GM20431 (cell line): ENCODE data around the gene CD209.
"Not testable (repeated sequence)": the region's sequence is repeated elsewhere in the genome, so short reads cannot be mapped to it uniquely, and the experiment has no call there.

Source experiments
- in situ Hi-C: fragments of 300-500 bp; cut with MseI, MboI; formaldehyde crosslinking; loops from one replicate; pipeline ENCODE4 v1.15.0; 2020; ENCODE audit warnings: low sequenced_read_pairs; ENCODE audit not compliant: unreplicated experiment

The CD209 gene

GRCh38 chr19:7746903-7747884, at the start of gene CD209:
Gene CD209 (minus strand): TSS chr19:7747534. CDS start chr19:7747511, 23 bp downstream.
- in situ Hi-C loops: no loop called here

- in situ Hi-C loops: no loop called here
Measured at GRCh38 chr19:7795555-7796161, 48.3 kb upstream of the CD209 start.

GRCh38 chr19:7793493-7793892, 46.2 kb upstream of the CD209 start:
- in situ Hi-C loops: no loop called here

- in situ Hi-C loops: not testable (repeated sequence)
Measured at GRCh38 chr19:7792701-7793100, 45.4 kb upstream of the CD209 start.

GRCh38 chr19:7792281-7792680, 44.9 kb upstream of the CD209 start:
- in situ Hi-C loops: no loop called here

- in situ Hi-C loops: no loop called here
Measured at GRCh38 chr19:7790416-7790815, 43.1 kb upstream of the CD209 start.

GRCh38 chr19:7789447-7789846, 42.1 kb upstream of the CD209 start:
- in situ Hi-C loops: no loop called here

GRCh38 chr19:7788933-7789323, 41.6 kb upstream of the CD209 start:
- in situ Hi-C loops: no loop called here

- in situ Hi-C loops: no loop called here
Measured at GRCh38 chr19:7788178-7788932, 41.0 kb upstream of the CD209 start.

- in situ Hi-C loops: no loop called here
Measured at GRCh38 chr19:7787602-7788177, 40.4 kb upstream of the CD209 start.

GRCh38 chr19:7787141-7787540, 39.8 kb upstream of the CD209 start:
- in situ Hi-C loops: no loop called here

GRCh38 chr19:7784856-7785255, 37.5 kb upstream of the CD209 start:
- in situ Hi-C loops: no loop called here

- in situ Hi-C loops: no loop called here
Measured at GRCh38 chr19:7783991-7784423, 36.7 kb upstream of the CD209 start.

GRCh38 chr19:7781157-7781556, 33.8 kb upstream of the CD209 start:
- in situ Hi-C loops: no loop called here

- in situ Hi-C loops: no loop called here
Measured at GRCh38 chr19:7779631-7780486, 32.5 kb upstream of the CD209 start.

GRCh38 chr19:7778081-7778480, 30.7 kb upstream of the CD209 start:
- in situ Hi-C loops: no loop called here

GRCh38 chr19:7775761-7776160, 28.4 kb upstream of the CD209 start:
- in situ Hi-C loops: no loop called here

GRCh38 chr19:7773841-7774240, 26.5 kb upstream of the CD209 start:
- in situ Hi-C loops: no loop called here

GRCh38 chr19:7772752-7773291, 25.5 kb upstream of the CD209 start:
- in situ Hi-C loops: no loop called here
